Pancreas (tissue), 10 donors: ENCODE data around the gene ST6GALNAC5. TPM values are rescaled to one million over a fixed set of nuclear protein-coding genes. Genes with fewer than 3 reads are reported as not detected.

Experiments
- ATAC-seq, 4 donors: fragments of 200-7000 bp; cut with Tn5 transposase; one replicate each; pipeline versions ENCODE4 v1.8.0 to v1.9.1; 2020; ENCODE audit warnings: mild to moderate bottlenecking in 4 of 4, moderate library complexity in 4 of 4
- DNase-seq, 6 donors: peaks; one replicate each; pipeline ENCODE4 v3.0.0-alpha.2; 2020
- FAIRE-seq: peaks from 2 replicates; lab custom pipeline; 2012; peaks lifted over from hg19 to GRCh38; lab: Jason Lieb, UNC
- H3K27ac ChIP-seq, 4 donors: fragments of 200-600 bp; sonication (generic); 1 replicate in 3 of 4; 2 replicates in 1 of 4; pipeline versions ENCODE4 v1.5.0 to v1.8.0; 2020
- H3K27me3 ChIP-seq, 4 donors: fragments of 200-600 bp; one replicate each; pipeline ENCODE4 v1.8.0; 2021
- H3K36me3 ChIP-seq, 3 donors: fragments of 200-600 bp; sonication (generic) in 1 of 3; one replicate each; pipeline versions ENCODE4 v1.5.0 to v1.8.0; 2020 to 2021
- H3K4me1 ChIP-seq, 3 donors: fragments of 200-600 bp; one replicate each; pipeline ENCODE4 v1.8.0; 2021
- H3K4me3 ChIP-seq, 4 donors: fragments of 200-600 bp; sonication (generic) in 2 of 4; one replicate each; pipeline versions ENCODE4 v1.5.0 to v1.8.0; 2020 to 2021
- H3K9me3 ChIP-seq, 4 donors: fragments of 200-600 bp; one replicate each; pipeline ENCODE4 v1.8.0; 2021
- WGBS, 2 donors: extraction: QIAGEN DNeasy Blood & Tissue Kit; methylation state at CpG; one replicate each; pipeline ENCODE4 v1.1.7; 2013; 5-methylcytosine and 5-hydroxymethylcytosine counted together
- intact Hi-C, 3 donors: fragments of 100-400 bp; cut with DNase I; formaldehyde crosslinking; loops; one replicate each; pipeline versions ENCODE4 v1.11.1 to v1.14.2; 2022
- polyA plus RNA-seq, 2 donors: library from polyadenylated mRNA; stranded (reverse); fragments of 200-250 nt; gene quantifications; one replicate each; pipeline ENCODE4 v1.2.3, GENCODE V29; 2013
- total RNA-seq, 6 donors: library from RNA; stranded (reverse); fragmentation: NEBNext Ultra II Directional in 4 of 6; extraction: Animal tissue kit (Norgen Biotek cat#: 25700) in 4 of 6; gene quantifications; one replicate each; pipeline versions ENCODE4 v1.2.1 to v1.2.4, GENCODE V29; 2021 to 2023
- TF ChIP-seq, protein P1 (sequence below), 4 donors: fragments of 200-600 bp; sonication (generic) in 3 of 4; IDR thresholded peaks; one replicate each; pipeline versions ENCODE4 v1.5.0 to v1.8.0; 2021; ENCODE audit warnings: antibody characterized with exemption in 4 of 4
- donor health status: healthy with polysubstance abuse.
- donor health status: DM: no; HTN: no; CAD: no; lungs with moderate emphysema.
- donor health status: DM: no; HTN: no; CAD: no.
- donor health status: control.
- donor health status: control.
- donor health status: Bipolar disorder and iron deficiency.
- donor health status: DM: yes; HTN: yes; CAD: no.
- donor health status: DM: no; HTN: no; CAD: no.
- donor health status: DM: no; HTN: no; CAD: no.
- donor health status: DM: yes; HTN: yes; CAD: no.

ST6GALNAC5 gene
- total and polyA plus RNA-seq, 8 donors = 0.20 to 3.1 (median 0.55) TPM

DNA sequence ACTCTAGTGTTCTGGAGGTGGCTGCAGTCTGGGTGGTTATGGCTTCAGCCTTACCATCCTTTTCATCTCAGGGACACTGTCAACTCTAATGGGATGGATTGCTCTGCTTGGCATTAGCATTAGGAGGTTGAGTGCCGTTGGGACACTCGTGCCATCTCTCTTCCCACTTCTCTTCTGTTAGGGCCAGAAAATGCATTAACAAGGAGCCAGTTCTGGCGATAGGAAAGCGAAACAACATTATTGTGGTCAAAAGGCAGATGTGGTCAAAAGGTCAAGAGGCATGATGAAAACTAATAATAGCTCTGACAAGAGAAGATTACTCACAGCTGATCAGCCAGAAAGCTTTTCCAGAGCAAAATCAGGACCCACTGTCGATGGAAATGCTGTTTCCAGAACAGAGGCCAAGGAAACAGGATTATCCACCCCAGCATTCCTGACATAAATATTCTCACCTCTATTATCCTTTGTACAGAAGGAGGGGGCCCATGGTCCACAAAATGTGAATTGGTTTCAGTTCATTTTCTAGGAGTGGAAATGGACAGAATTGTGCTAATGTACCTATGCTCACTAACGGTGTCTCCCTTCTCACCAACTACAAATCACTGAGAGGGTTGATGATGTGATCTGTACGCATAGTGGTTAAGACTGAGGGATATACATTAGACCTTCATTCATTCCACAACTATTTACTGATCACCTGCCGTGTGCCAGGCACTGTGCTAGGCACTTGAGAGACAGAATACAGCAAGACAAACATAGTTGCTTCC, 72.0 kb downstream of the ST6GALNAC5 start:
- Histone ChIP-seq H3K4me1 (no peaks in the 10 kb centered on the region), H3K27ac (no peak overlapping the region), H3K36me3 (no peaks in the 10 kb centered on the region), H3K9me3 (no peaks in the 10 kb centered on the region), H3K27me3 (no peaks in the 10 kb centered on the region), H3K4me3 (no peak overlapping the region)
- TF ChIP-seq, protein P1, sequence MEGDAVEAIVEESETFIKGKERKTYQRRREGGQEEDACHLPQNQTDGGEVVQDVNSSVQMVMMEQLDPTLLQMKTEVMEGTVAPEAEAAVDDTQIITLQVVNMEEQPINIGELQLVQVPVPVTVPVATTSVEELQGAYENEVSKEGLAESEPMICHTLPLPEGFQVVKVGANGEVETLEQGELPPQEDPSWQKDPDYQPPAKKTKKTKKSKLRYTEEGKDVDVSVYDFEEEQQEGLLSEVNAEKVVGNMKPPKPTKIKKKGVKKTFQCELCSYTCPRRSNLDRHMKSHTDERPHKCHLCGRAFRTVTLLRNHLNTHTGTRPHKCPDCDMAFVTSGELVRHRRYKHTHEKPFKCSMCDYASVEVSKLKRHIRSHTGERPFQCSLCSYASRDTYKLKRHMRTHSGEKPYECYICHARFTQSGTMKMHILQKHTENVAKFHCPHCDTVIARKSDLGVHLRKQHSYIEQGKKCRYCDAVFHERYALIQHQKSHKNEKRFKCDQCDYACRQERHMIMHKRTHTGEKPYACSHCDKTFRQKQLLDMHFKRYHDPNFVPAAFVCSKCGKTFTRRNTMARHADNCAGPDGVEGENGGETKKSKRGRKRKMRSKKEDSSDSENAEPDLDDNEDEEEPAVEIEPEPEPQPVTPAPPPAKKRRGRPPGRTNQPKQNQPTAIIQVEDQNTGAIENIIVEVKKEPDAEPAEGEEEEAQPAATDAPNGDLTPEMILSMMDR (IDR thresholded peaks at IDR 0.05) = no peak
- WGBS, 2 donors = 54 to 58% methylated on average over 8 of the region's 8 CpGs
- ATAC-seq (peak in 2 of 4 donors; percentile 21 to 44), FAIRE-seq (no peak), DNase-seq (no peak)
- intact Hi-C loops = no loop called here

GRCh38 chr1:76939817-76940216, 72.5 kb downstream of the ST6GALNAC5 start:
- no peak overlapping the region for H3K4me3 ChIP-seq
- H3K9me3 ChIP-seq = no peaks in the 10 kb centered on the region
- no peaks in the 10 kb centered on the region for H3K27me3 ChIP-seq
- H3K36me3 ChIP-seq = no peaks in the 10 kb centered on the region
- FAIRE-seq (no peak), ATAC-seq (no peak), DNase-seq (no peak)
- intact Hi-C loops = no loop called here
- WGBS, 2 donors = 68 to 75% methylated on average over 5 of the region's 5 CpGs
- H3K4me1 ChIP-seq = no peaks in the 10 kb centered on the region
- H3K27ac ChIP-seq = no peak overlapping the region
- TF ChIP-seq, protein P1 (IDR thresholded peaks at IDR 0.05) = no peak

DNA sequence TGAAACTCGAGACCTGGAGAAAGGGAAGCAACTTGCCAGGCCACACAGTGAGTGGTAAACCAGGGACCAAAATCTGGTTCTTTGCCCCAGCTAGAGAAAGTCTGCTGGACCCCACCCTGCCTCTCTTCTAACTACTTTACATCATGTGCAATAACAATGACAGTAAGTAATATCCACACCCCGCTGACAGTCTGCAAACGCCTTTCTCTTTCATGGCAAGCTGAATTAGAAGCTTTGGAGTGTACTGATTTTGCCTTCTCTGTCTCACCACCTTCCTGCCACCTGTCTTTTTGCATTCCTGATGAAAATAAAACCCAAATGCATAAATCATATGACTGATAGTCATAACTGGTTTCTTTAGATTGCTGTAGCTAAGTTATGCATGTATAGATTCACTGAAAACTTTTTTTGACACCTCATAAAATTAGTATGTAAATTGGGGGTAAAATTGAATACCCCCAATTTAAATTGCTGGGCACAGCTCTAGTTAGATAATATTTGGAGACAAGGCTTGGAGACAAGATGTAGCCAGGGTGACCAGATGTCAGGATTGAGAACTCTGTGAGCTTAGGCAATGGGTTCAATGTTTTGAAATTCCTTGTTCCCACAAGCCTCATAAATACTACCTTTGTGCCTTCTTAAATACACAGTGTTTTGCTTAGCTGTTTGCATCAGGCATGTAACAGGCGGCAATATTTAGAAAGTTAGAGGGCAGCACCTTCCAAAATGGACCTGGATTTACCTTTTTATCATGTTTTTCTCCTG, 73.5 kb downstream of the ST6GALNAC5 start:
- no peaks in the 10 kb centered on the region for H3K27me3 ChIP-seq
- no peak for DNase-seq
- no peaks in the 10 kb centered on the region for H3K4me1 ChIP-seq
- intact Hi-C loops = no loop called here
- ATAC-seq = no peak
- no peaks in the 10 kb centered on the region for H3K9me3 ChIP-seq
- 70 to 78% methylated on average over 4 of the region's 4 CpGs for WGBS, 2 donors
- no peak overlapping the region for H3K27ac ChIP-seq
- H3K36me3 ChIP-seq = no peaks in the 10 kb centered on the region
- TF ChIP-seq, protein P1 (IDR thresholded peaks at IDR 0.05) = no peak
- no peak overlapping the region for H3K4me3 ChIP-seq
- FAIRE-seq = no peak

DNA sequence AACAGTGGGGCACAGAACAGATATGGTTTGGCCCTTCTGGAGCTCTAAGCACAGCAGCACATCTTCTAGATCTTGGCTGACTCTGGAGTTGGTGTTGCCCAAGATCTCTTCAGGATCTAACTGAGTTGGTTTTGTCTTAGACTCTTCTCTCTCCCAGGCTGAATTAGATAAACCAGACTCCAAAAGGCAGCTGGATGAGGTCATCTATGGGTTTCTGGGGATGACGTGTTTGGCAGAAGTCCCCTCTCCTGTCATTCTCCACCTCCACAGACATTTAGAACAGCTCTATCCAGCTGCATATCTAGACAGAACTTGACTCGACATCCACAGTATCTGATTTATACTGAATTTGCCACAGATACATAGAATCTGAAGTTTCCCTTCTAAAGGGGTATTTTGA, 75.3 kb downstream of the ST6GALNAC5 start:
- Histone ChIP-seq H3K27ac (no peak overlapping the region), H3K4me3 (no peak overlapping the region), H3K4me1 (no peaks in the 10 kb centered on the region), H3K36me3 (no peaks in the 10 kb centered on the region), H3K27me3 (no peaks in the 10 kb centered on the region), H3K9me3 (no peaks in the 10 kb centered on the region)
- WGBS, 2 donors = 62 to 73% methylated on average over 2 of the region's 2 CpGs
- DNase-seq (no peak), FAIRE-seq (no peak), ATAC-seq (no peak)
- intact Hi-C loops = no loop called here
- TF ChIP-seq, protein P1 (IDR thresholded peaks at IDR 0.05) = no peak
